Measurements from ENCODE around the gene CDH24.

DNA sequence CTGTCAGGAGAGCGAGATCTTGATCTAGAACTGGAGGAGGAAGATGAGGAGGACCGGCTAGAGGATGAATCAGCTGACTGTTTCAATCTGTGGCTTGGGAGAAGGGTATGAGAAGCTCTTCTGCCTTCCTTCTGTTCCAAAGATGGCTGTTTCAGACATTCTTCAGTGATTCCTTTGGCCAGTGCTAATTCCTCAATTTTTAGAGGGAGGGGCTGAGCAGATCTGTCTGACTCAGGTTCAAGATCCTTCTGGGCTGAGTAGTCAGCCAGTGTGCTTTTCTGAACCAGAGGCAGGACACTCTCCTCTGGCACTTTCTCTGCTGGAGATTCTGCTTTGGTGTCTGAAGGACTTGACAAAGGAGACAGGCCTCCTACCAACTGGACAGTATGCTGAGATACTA is 22.4 kb upstream of the CDH24 start:
- TF ChIP-seq, protein P1, sequence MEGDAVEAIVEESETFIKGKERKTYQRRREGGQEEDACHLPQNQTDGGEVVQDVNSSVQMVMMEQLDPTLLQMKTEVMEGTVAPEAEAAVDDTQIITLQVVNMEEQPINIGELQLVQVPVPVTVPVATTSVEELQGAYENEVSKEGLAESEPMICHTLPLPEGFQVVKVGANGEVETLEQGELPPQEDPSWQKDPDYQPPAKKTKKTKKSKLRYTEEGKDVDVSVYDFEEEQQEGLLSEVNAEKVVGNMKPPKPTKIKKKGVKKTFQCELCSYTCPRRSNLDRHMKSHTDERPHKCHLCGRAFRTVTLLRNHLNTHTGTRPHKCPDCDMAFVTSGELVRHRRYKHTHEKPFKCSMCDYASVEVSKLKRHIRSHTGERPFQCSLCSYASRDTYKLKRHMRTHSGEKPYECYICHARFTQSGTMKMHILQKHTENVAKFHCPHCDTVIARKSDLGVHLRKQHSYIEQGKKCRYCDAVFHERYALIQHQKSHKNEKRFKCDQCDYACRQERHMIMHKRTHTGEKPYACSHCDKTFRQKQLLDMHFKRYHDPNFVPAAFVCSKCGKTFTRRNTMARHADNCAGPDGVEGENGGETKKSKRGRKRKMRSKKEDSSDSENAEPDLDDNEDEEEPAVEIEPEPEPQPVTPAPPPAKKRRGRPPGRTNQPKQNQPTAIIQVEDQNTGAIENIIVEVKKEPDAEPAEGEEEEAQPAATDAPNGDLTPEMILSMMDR (IDR thresholded peaks at IDR 0.05; ENCODE audit: low read length), result no peak
- TF ChIP-seq EZH2 (optimal IDR thresholded peaks at IDR 0.05; ENCODE audit: low read depth, low read length), result no peak
- no peak for TF ChIP-seq EZH2phosphoT487 (IDR thresholded peaks at IDR 0.05; ENCODE audit: low read length)
